HUES48 (cell line): ENCODE results near the gene CYP17A1.

Source experiments
- H3K27ac ChIP-seq: one replicate; pipeline ENCODE4 v1.7.0; 2013; ENCODE audit warnings: low read depth, low read length, inconsistent platforms
- H3K27me3 ChIP-seq: 2 replicates; pipeline ENCODE4 v1.6.1; 2013; ENCODE audit warnings: mild to moderate bottlenecking, low read length; ENCODE audit not compliant: control insufficient read depth, insufficient read depth
- H3K36me3 ChIP-seq: 2 replicates; pipeline ENCODE4 v1.6.1; 2013; ENCODE audit warnings: low read length; ENCODE audit not compliant: control insufficient read depth, insufficient read depth
- H3K4me1 ChIP-seq: 2 replicates; pipeline ENCODE4 v1.6.1; 2013; ENCODE audit warnings: mild to moderate bottlenecking, low read length; ENCODE audit not compliant: control insufficient read depth, insufficient read depth
- H3K4me3 ChIP-seq: 2 replicates; pipeline ENCODE4 v1.5.1; 2013; ENCODE audit warnings: mild to moderate bottlenecking, low read depth, low read length
- H3K9ac ChIP-seq: 2 replicates; pipeline ENCODE4 v1.6.1; 2013; ENCODE audit warnings: mild to moderate bottlenecking, low read depth, low read length, moderate library complexity
- H3K9me3 ChIP-seq: 2 replicates; pipeline ENCODE4 v1.6.1; 2013; ENCODE audit warnings: low read length; ENCODE audit not compliant: control insufficient read depth, insufficient read depth

The CYP17A1 gene

DNA sequence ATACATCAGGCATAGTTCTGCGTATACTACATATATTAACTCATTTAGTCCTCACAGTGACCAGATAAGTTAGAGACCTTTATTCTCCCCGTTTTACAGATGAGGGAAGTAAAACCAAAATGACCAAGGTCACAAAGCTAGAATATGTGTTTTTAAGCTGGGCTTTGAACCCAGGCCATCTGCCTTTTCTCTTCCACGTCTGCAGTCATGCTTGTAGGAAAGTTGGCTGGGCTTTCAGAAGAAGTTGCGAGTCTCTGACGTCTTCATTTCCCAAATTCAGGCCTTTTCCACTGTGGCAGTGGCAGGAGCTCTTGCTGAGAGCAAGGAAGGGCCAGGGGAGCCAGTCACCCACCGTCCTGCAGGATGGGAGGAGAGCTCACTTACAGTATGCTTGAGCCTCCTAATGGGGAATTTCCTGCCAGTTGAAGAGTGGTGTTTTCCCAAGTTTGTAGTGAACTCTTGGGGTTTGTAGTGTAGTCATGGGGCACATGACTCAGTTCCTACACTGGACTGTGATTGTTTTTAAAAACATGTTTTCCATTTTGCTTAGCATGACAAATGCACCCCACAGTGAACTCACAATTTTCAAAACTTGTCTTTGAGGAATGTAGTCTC lies 34.2 kb downstream of the CYP17A1 start:
- no peaks in the 10 kb centered on the region for H3K9me3 ChIP-seq
- peak overlapping the region; percentile 3; the same call in 1 of the 2 replicates for H3K4me3 ChIP-seq
- peak overlapping the region; percentile 90 for H3K27ac ChIP-seq
- no peaks in the 10 kb centered on the region for H3K27me3 ChIP-seq
- H3K4me1 ChIP-seq: peaks cover 38% of the 10 kb centered on the region
- H3K36me3 ChIP-seq: 0 out of 2 replicates have a peak, but pooled peaks cover 6% of the 10 kb centered on the region
- H3K9ac ChIP-seq: peak overlapping the region; percentile 3; the same call in 1 of the 2 replicates

DNA sequence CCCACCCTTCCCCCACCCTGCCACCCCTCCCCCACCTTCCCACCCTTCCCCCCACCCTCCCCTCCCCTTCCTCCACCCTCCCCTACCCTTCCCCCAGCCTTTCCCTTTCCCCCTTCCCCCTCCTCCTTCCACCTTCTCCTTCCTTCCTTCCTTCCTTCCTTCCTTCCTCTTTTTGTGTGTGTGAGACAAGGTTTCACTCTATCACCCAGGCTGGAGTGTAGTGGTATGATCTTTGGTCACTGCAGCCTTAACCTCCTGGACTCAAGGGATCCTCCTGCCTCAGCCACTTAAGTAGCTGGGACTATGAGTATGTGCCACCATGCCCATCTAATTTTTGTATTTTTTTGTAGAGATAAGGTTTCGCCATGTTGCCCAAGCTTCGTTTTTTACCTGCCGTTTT lies 35.2 kb downstream of the CYP17A1 start:
- Histone ChIP-seq H3K27ac (peak overlapping the region; percentile 90), H3K4me3 (no peak overlapping the region), H3K9me3 (no peaks in the 10 kb centered on the region), H3K27me3 (no peaks in the 10 kb centered on the region), H3K9ac (no peak overlapping the region), H3K4me1 (peaks cover 38% of the 10 kb centered on the region), H3K36me3 (0 out of 2 replicates have a peak, but pooled peaks cover 6% of the 10 kb centered on the region)

DNA sequence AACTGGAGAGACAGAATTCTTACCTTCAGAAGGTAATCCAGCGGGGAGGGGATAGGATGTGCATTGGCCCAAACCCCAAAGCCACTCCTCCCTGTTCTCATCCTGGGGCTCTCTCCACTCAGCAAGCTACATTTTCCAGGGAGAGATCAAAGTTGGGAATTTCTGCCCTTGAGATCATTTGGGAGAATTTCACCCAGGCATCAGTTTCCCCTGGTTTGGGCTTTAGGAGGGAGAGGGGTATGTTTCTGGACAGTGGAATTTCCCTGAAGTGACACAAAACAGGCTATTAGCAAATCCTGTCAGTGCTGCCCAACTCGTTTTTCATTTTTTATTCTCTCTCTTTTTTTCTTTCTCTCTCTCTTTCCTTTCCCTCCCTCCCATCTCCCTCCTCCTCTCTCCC lies 35.7 kb downstream of the CYP17A1 start:
- peak overlapping the region; percentile 72 for H3K27ac ChIP-seq
- no peaks in the 10 kb centered on the region for H3K27me3 ChIP-seq
- H3K4me1 ChIP-seq: peaks cover 38% of the 10 kb centered on the region
- H3K4me3 ChIP-seq: no peak overlapping the region
- H3K9me3 ChIP-seq: no peaks in the 10 kb centered on the region
- no peak overlapping the region for H3K9ac ChIP-seq
- 0 out of 2 replicates have a peak, but pooled peaks cover 6% of the 10 kb centered on the region for H3K36me3 ChIP-seq

DNA sequence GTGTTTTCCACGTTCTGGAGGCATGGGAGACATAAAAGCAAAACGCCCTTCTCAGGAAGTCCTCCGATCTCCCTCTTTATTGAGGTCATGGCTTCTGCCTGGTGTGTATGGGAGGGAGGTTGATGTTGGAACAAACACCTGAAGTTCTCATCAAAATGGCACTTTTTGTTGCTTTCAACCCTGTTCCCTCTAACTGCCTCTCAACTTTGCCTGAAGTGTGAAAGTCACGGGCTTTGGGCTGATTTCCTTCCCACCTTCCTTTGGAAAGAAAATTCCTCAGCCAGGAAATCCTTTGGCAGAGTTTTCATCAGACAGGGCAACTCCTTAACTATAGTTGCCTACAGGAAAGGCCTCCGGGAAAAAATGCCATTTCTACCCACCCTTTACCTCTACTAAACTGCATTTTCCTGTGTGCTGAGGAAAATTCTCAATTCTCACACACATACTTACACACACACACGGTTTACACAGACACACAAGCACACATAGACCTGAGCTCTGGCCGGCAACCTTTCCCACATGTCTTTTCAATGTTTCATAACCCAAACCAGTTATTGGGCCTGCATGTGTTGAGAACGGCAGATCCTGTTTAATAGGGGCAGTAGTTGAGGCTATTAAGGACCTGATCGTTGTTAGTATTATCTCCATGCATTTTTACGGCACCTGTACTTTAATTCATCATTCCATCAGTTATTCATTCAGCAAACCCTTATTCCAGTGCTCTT lies 36.4 kb downstream of the CYP17A1 start:
- 0 out of 2 replicates have a peak, but pooled peaks cover 6% of the 10 kb centered on the region for H3K36me3 ChIP-seq
- H3K9ac ChIP-seq: no peak overlapping the region
- peak overlapping the region; percentile 72 for H3K27ac ChIP-seq
- no peak overlapping the region for H3K4me3 ChIP-seq
- H3K4me1 ChIP-seq: peaks cover 38% of the 10 kb centered on the region
- H3K27me3 ChIP-seq: no peaks in the 10 kb centered on the region
- no peaks in the 10 kb centered on the region for H3K9me3 ChIP-seq

DNA sequence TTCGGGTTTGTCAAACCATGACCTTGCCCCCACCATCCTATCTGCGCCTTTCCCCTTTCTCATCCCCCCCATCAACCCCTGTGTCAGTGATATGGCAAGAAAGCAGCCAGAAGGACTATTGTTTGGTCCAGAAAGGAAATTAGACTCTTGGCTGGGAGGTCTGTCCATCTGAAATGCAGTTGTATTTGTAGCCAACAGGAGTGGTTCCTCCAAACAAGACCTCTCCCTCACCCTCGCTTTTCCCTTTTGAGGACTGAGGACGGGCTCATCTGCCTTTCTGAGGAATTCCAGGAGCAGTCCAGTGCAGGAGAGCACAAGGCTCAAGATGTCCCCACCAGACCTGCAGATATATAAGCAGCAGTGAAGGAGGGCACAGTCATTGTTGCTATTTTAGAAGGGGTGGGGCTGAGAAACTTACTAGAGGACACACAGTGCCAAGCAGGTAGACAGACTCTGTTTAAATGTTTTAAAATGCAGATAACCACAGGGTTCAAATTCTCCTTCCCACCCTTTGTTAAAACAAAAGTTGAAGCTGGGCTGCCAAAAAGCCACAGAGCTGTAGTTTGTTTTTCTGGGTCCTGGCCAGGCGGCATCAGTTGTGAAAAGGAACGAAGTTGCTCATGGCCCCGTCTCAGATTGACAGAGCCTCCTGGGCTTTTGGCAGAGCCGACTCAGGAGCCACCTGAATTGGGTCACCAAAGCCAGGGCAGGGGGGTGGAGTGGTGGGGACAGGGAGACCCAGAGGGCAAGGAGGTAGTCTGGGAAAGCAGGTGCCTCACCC lies 37.3 kb downstream of the CYP17A1 start:
- H3K9me3 ChIP-seq: no peaks in the 10 kb centered on the region
- peak overlapping the region; percentile 38 for H3K27ac ChIP-seq
- H3K9ac ChIP-seq: no peak overlapping the region
- H3K4me3 ChIP-seq: no peak overlapping the region
- peaks cover 38% of the 10 kb centered on the region for H3K4me1 ChIP-seq
- no peaks in the 10 kb centered on the region for H3K27me3 ChIP-seq
- 0 out of 2 replicates have a peak, but pooled peaks cover 6% of the 10 kb centered on the region for H3K36me3 ChIP-seq

DNA sequence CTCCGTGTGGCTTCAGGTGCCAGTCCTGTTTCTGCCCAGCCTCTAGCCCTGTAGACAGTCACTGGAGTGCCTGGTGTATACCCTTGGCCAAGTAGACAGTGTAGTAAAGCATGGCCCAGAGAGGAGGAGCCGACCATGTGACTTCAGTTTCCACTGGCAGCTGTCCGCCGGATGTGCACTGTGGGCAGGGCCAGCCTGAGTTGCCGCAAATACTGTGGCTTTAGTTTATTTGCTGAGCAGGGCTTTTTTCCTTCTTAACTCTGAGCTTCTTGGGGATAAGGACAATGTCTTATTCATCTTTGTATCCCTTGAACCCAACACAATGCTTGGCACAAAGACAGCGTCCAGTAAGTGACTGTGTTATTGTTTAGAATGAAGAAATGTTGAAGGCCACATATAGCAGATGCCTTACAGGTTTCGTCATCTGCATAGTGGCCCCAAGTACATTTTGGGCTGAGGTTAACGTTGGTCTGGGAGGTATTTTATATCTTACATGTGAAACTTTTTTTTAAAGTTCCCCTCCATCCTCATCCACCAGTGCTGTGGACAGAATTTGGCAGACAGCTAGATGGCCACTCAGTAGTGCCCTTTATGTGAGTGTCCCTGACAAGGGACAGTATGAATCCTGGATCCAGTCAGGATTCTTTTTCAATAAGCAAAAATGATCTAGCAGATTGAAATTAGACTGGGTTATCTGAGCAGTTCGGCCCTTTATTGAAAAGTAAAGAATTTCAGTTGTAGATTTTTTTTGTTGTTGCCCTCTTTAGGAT lies 40.6 kb downstream of the CYP17A1 start:
- Histone ChIP-seq H3K27ac (no peak overlapping the region), H3K9ac (no peak overlapping the region), H3K4me1 (peaks cover 21% of the 10 kb centered on the region), H3K36me3 (0 out of 2 replicates have a peak, but pooled peaks cover 6% of the 10 kb centered on the region), H3K4me3 (no peak overlapping the region), H3K27me3 (no peaks in the 10 kb centered on the region), H3K9me3 (no peaks in the 10 kb centered on the region)

DNA sequence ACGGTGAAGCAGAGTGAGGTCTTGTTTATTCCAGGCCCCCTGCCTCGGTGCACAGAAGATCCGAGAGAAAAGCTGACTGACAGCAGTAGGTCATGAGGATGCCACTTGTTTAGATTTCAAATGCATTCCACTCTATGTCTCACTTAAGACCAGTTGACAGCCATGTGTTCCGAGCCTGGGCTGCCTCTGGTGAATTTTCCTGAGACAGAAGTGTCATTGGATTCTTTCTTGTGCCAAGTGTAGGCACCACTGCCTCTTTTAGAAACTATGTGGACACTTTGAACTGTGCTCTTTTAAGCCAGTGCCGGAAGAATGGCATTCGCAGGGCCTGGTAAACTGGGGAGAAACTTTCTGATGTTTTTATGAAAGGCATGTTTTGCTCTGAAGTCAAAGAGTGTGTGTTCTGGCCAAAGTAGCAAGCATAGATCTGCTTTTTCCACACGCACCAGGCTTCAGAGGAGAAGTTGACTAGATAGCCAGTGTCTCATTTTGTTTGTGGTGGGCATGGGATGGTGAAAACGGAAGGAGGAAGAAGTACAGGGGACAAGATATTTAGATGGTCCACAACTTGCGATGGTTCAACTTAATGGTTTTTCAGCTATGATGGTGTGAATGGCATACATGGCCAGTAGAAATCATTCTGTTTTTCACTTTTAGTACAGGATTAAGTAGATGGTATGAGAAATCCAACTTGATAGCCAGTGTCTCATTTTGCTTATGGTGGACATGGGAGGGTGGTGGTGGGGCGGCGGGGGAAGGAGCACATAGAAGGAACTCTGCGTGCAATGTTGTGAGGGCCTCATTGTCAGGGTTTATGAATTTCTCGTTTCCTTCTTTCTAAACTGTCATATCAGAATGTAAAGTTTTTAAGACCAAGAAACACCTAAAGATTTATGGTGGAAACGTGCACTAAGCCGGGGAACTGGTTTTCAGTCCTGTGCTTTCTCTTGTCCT lies 41.5 kb downstream of the CYP17A1 start:
- no peaks in the 10 kb centered on the region for H3K9me3 ChIP-seq
- H3K4me1 ChIP-seq: peaks cover 13% of the 10 kb centered on the region
- H3K27me3 ChIP-seq: no peaks in the 10 kb centered on the region
- no peak overlapping the region for H3K4me3 ChIP-seq
- H3K27ac ChIP-seq: no peak overlapping the region
- H3K9ac ChIP-seq: no peak overlapping the region
- 0 out of 2 replicates have a peak, but pooled peaks cover 6% of the 10 kb centered on the region for H3K36me3 ChIP-seq

DNA sequence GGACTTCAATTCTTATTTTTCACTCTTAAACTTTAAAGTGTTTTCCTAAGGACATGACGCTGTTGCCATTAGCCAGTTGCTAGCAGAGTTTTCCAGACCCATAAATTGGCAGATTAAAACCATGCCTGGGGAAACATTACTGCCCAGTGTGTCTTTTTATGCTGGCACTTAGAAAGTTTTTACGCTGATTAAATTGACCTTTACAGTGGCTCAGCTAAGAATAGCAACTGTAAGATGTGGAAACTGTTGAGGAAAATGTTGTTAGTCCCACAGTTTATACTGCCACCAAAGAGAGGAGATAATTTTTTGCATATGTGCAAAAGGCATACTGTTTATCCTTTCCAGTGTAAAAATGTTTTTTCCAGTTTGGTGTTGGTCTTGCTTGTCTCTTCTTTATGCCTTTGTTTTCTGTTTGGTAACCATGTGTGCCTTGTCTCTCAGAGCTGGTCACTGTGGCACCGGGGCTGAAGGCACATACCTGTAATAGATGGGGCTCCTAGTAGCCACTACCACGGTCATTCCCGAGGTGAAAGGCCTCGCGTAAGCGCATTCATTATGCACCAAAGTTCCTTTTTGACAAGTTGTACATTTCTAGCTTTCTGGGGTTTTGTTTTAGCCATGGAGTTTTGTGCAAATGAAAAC lies 45.3 kb downstream of the CYP17A1 start:
- H3K4me3 ChIP-seq: no peak overlapping the region
- no peak overlapping the region for H3K9ac ChIP-seq
- no peaks in the 10 kb centered on the region for H3K9me3 ChIP-seq
- H3K4me1 ChIP-seq: no peaks in the 10 kb centered on the region
- no peaks in the 10 kb centered on the region for H3K36me3 ChIP-seq
- H3K27ac ChIP-seq: no peak overlapping the region
- no peaks in the 10 kb centered on the region for H3K27me3 ChIP-seq

DNA sequence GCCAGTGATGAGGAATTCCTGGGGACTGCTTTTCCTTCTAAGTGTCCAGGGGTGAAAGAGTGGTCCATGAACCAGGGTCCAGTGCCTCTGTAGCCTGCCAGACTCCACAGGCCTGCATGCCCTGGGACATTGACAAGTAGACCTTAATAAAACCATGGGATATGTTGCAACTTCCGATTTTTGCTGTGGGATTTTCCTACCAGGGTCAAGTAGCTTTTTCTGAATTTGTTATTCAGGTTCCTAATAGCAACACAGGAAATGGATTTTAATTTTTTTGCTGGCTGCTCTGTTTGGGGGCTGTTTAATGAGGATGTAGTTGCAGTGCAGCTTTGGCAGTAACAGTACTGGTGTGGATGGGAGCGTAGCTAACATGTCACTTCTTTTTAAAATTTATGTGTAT lies 51.4 kb downstream of the CYP17A1 start:
- Histone ChIP-seq H3K9ac (no peak overlapping the region), H3K9me3 (no peaks in the 10 kb centered on the region), H3K27ac (no peak overlapping the region), H3K36me3 (no peaks in the 10 kb centered on the region), H3K4me3 (no peak overlapping the region), H3K4me1 (peaks cover 18% of the 10 kb centered on the region), H3K27me3 (no peaks in the 10 kb centered on the region)
